Measurements from ENCODE around the gene RYR3.

RYR3 gene

GRCh38 chr15:33310481-33311311, at the start of gene RYR3:
TSS of gene RYR3 (plus strand) at chr15:33310967. CDS start at chr15:33311046, 79 bp downstream.
- no peak for DNase-seq (ENCODE audit: low read depth in 2 of 2)

GRCh38 chr15:33262306-33262705, 48.5 kb upstream of the RYR3 start:
- DNase-seq (ENCODE audit: low read depth in 2 of 2) = no peak

GRCh38 chr15:33277689-33278088, 33.1 kb upstream of the RYR3 start:
- DNase-seq (ENCODE audit: low read depth in 2 of 2) = no peak

GRCh38 chr15:33278816-33279612, 31.8 kb upstream of the RYR3 start:
- DNase-seq (ENCODE audit: low read depth in 2 of 2) = no peak

GRCh38 chr15:33279613-33280205, 31.1 kb upstream of the RYR3 start:
- DNase-seq (ENCODE audit: low read depth in 2 of 2) = no peak

GRCh38 chr15:33282226-33283020, 28.3 kb upstream of the RYR3 start:
- no peak for DNase-seq (ENCODE audit: low read depth in 2 of 2)

- no peak for DNase-seq (ENCODE audit: low read depth in 2 of 2)
Observed at GRCh38 chr15:33283576-33283975, 27.2 kb upstream of the RYR3 start.

GRCh38 chr15:33284336-33284735, 26.4 kb upstream of the RYR3 start:
- no peak for DNase-seq (ENCODE audit: low read depth in 2 of 2)

- peak in 1 of 2 donors; percentile 28 for DNase-seq (ENCODE audit: low read depth in 2 of 2)
Observed at GRCh38 chr15:33292717-33293307, 18.0 kb upstream of the RYR3 start.

- no peak for DNase-seq (ENCODE audit: low read depth in 2 of 2)
Observed at GRCh38 chr15:33293713-33294334, 16.9 kb upstream of the RYR3 start.

- DNase-seq (ENCODE audit: low read depth in 2 of 2) = no peak
Observed at GRCh38 chr15:33296050-33296449, 14.7 kb upstream of the RYR3 start.

GRCh38 chr15:33296856-33297255, 13.9 kb upstream of the RYR3 start:
- no peak for DNase-seq (ENCODE audit: low read depth in 2 of 2)

- no peak for DNase-seq (ENCODE audit: low read depth in 2 of 2)
Observed at GRCh38 chr15:33298631-33299030, 12.1 kb upstream of the RYR3 start.

GRCh38 chr15:33304924-33305323, 5.8 kb upstream of the RYR3 start:
- DNase-seq (ENCODE audit: low read depth in 2 of 2) = no peak

GRCh38 chr15:33309602-33310276, 1.0 kb upstream of the RYR3 start:
- DNase-seq (ENCODE audit: low read depth in 2 of 2) = no peak

GRCh38 chr15:33311312-33311971, 675 bp downstream of the RYR3 start:
- DNase-seq (ENCODE audit: low read depth in 2 of 2) = no peak

GRCh38 chr15:33313491-33313890, 2.7 kb downstream of the RYR3 start:
- DNase-seq (ENCODE audit: low read depth in 2 of 2) = no peak

GRCh38 chr15:33314069-33314468, 3.3 kb downstream of the RYR3 start:
- DNase-seq (ENCODE audit: low read depth in 2 of 2) = no peak

GRCh38 chr15:33315044-33315443, 4.3 kb downstream of the RYR3 start:
- no peak for DNase-seq (ENCODE audit: low read depth in 2 of 2)

- DNase-seq (ENCODE audit: low read depth in 2 of 2) = no peak
Observed at GRCh38 chr15:33317896-33318295, 7.1 kb downstream of the RYR3 start.

Data from stimulated activated CD4-positive, alpha-beta T cell treated with anti-CD3 and anti-CD28 coated beads, Interleukin-1b, Interleukin-23, amount 100 ng/mL, for 4 hours (primary cell).